HepG2 (cell line): ENCODE results near the gene ZFP36L2. TPM values are rescaled to one million over a fixed set of nuclear protein-coding genes. Genes with fewer than 3 reads are reported as not detected.
A peak's percentile ranks its signal among the peaks of the same experiment; 100 is the strongest.

Experiments
- CBX2 ChIP-seq, 2 experiments: fragments of 200-600 bp in 1 of 2; sonication (generic); formaldehyde crosslinking in 1 of 2; IDR thresholded peaks; 2 replicates each; pipeline versions ENCODE4 v1.7.0 to v1.8.1; 2018 to 2022; ENCODE audit warnings: low read depth in 2 of 2, low read length in 1 of 2, mild to moderate bottlenecking in 1 of 2, missing genetic modification reagents in 1 of 2
- DNMT3B ChIP-seq: conservative IDR thresholded peaks from 2 replicates; pipeline ENCODE4 v1.6.1; 2016; ENCODE audit warnings: missing biosample characterization, control low read depth
- FLYWCH1 ChIP-seq: sonication (generic); formaldehyde crosslinking; IDR thresholded peaks from 2 replicates; pipeline ENCODE4 v1.8.1; 2023; ENCODE audit warnings: mild to moderate bottlenecking, missing genetic modification reagents
- FOXO1 ChIP-seq: sonication (generic); formaldehyde crosslinking; IDR thresholded peaks from 2 replicates; pipeline ENCODE4 v1.4.0; 2020; ENCODE audit warnings: missing genetic modification reagents
- GLI4 ChIP-seq: sonication (generic); formaldehyde crosslinking; IDR thresholded peaks from 2 replicates; pipeline ENCODE4 v1.5.1; 2020; ENCODE audit warnings: missing genetic modification reagents, mild to moderate bottlenecking, moderate library complexity, borderline replicate concordance
- HOXA5 ChIP-seq: sonication (generic); formaldehyde crosslinking; IDR thresholded peaks from 2 replicates; pipeline ENCODE4 v1.4.0; 2020; ENCODE audit warnings: missing genetic modification reagents
- JARID2 ChIP-seq: sonication (generic); formaldehyde crosslinking; IDR thresholded peaks from 2 replicates; pipeline ENCODE4 v1.8.1; 2023; ENCODE audit warnings: missing genetic modification reagents, inconsistent platforms; ENCODE audit not compliant: insufficient replicate concordance
- MLLT10 ChIP-seq: sonication (generic); formaldehyde crosslinking; IDR thresholded peaks from 2 replicates; pipeline ENCODE4 v1.4.0; 2020; ENCODE audit warnings: missing genetic modification reagents
- MXI1 ChIP-seq: IDR thresholded peaks from 3 replicates; pipeline ENCODE4 v1.6.1; 2012; ENCODE audit warnings: low read depth, low read length, inconsistent platforms, borderline replicate concordance
- NCOA5 ChIP-seq: sonication (generic); formaldehyde crosslinking; IDR thresholded peaks from 2 replicates; pipeline ENCODE4 v1.4.0; 2020; ENCODE audit warnings: missing genetic modification reagents
- RAD21 ChIP-seq: fragments of 450-650 bp; formaldehyde crosslinking; IDR thresholded peaks from 2 replicates; pipeline ENCODE4 v1.5.0; 2020; ENCODE audit warnings: mild to moderate bottlenecking
- SIX1 ChIP-seq: sonication (generic); formaldehyde crosslinking; IDR thresholded peaks from 2 replicates; pipeline ENCODE4 v1.4.0; 2020; ENCODE audit warnings: missing genetic modification reagents, borderline replicate concordance
- SMYD3 ChIP-seq: sonication (generic); formaldehyde crosslinking; IDR thresholded peaks from 2 replicates; pipeline ENCODE4 v1.8.1; 2023; ENCODE audit warnings: mild to moderate bottlenecking, missing genetic modification reagents
- ZIK1 ChIP-seq: sonication (generic); formaldehyde crosslinking; IDR thresholded peaks from 2 replicates; pipeline ENCODE4 v1.5.0; 2020; ENCODE audit warnings: mild to moderate bottlenecking, low read depth, missing genetic modification reagents, borderline replicate concordance
- ZNF10 ChIP-seq: sonication (generic); formaldehyde crosslinking; IDR thresholded peaks from 2 replicates; pipeline ENCODE4 v1.4.0; 2020; ENCODE audit warnings: mild to moderate bottlenecking, low read depth, missing genetic modification reagents, borderline replicate concordance
- ZNF431 ChIP-seq: sonication (generic); formaldehyde crosslinking; IDR thresholded peaks from 2 replicates; pipeline ENCODE4 v1.9.0; 2022; ENCODE audit warnings: missing genetic modification reagents, low read depth, mild to moderate bottlenecking, borderline replicate concordance
- ZNF879 ChIP-seq: sonication (generic); formaldehyde crosslinking; IDR thresholded peaks from 2 replicates; pipeline ENCODE4 v1.8.1; 2023; ENCODE audit warnings: missing genetic modification reagents
- ZNF891 ChIP-seq: sonication (generic); formaldehyde crosslinking; IDR thresholded peaks from 2 replicates; pipeline ENCODE4 v1.5.0; 2020; ENCODE audit warnings: mild to moderate bottlenecking, missing genetic modification reagents
- polyA plus RNA-seq, 8 experiments: library from polyadenylated mRNA; depleted of rRNA in 3 of 8; stranded (reverse) in 7 of 8; unstranded in 1 of 8; fragments of >200 nt; fragmentation: Illumina TruSeq in 4 of 8; extraction: Trizol in 4 of 8; gene quantifications; 2 replicates each; pipeline versions ENCODE4 v1.2.1 to v1.2.3, GENCODE V29; 2011 to 2016; ENCODE audit warnings: low read depth in 4 of 8, missing spikeins in 1 of 8, mixed read lengths in 1 of 8; ENCODE audit not compliant: insufficient read depth in 1 of 8
- total RNA-seq, 5 experiments: library from RNA; depleted of rRNA; stranded (reverse); fragments of >200 nt; fragmentation: Illumina TruSeq; extraction: Trizol; gene quantifications; 2 replicates each; pipeline ENCODE4 v1.2.3, GENCODE V29; 2016; ENCODE audit warnings: low read depth in 1 of 5
- TF ChIP-seq, protein P1 (sequence below), 2 experiments: sonication (generic) in 1 of 2; formaldehyde crosslinking in 1 of 2; IDR thresholded peaks; 2 replicates each; pipeline versions ENCODE4 v1.4.0 to v1.6.1; 2018 to 2020; ENCODE audit warnings: missing genetic modification reagents in 2 of 2, borderline replicate concordance in 1 of 2, low read depth in 1 of 2, mild to moderate bottlenecking in 1 of 2, missing biosample characterization in 1 of 2
- TF ChIP-seq, protein P2 (sequence below): sonication (generic); formaldehyde crosslinking; IDR thresholded peaks from 2 replicates; pipeline ENCODE4 v1.4.0; 2020; ENCODE audit warnings: mild to moderate bottlenecking, missing genetic modification reagents, borderline replicate concordance
- TF ChIP-seq, protein P3 (sequence below): IDR thresholded peaks from 2 replicates; pipeline ENCODE4 v1.6.1; 2016; ENCODE audit warnings: missing biosample characterization, missing genetic modification reagents, low read depth

ZFP36L2 gene
- total and polyA plus RNA-seq, 2 of the 13 experiments (the other 11 are each of a cell fraction or from before 2014, with no cell fraction given) = 11.2 to 21.8 TPM

DNA sequence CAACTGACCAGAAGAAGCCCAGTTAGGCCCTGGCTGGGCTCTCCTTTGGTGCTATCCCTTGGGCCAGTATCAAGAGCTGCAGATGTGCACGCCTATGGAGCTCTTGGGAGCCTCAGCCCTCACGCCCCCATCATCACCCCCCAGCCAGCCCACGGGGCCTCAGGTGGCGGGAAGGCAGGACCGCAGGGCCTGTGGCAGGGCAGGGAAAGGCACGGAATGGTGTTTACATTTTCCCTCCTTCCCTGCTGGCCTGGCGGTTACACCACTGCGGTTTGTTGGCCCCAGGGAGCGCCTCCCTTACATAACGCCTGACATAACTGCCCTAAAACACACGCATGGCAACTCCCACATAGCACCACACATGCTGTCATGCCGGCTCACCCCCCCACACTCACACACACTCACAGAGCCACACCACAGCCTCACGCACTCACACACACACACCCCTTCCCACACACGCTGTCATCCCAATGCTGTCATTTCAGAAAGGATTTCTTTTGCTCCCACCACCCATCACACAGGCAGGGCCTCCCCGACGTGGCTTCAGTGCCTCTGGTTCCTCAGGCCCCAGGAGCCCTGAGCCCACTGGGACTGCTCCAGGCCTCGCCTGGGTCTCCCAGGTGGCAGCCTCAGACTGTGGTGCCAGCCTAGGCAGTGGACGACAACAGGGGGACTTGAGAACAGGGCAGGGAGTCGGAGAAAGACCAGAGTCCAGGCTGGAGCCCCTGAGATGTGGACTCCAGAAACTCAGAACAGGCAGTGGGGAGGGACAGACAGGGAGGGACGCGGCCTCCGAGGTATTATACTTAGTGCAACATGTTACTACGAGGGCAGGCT, 15.7 kb downstream of the ZFP36L2 start (continued):
- TF ChIP-seq, protein P1, sequence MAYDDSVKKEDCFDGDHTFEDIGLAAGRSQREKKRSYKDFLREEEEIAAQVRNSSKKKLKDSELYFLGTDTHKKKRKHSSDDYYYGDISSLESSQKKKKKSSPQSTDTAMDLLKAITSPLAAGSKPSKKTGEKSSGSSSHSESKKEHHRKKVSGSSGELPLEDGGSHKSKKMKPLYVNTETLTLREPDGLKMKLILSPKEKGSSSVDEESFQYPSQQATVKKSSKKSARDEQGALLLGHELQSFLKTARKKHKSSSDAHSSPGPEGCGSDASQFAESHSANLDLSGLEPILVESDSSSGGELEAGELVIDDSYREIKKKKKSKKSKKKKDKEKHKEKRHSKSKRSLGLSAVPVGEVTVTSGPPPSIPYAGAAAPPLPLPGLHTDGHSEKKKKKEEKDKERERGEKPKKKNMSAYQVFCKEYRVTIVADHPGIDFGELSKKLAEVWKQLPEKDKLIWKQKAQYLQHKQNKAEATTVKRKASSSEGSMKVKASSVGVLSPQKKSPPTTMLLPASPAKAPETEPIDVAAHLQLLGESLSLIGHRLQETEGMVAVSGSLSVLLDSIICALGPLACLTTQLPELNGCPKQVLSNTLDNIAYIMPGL (CRISPR knock-in tag; IDR thresholded peaks at IDR 0.05; ENCODE audit: borderline replicate concordance in 1 of 2, low read depth in 1 of 2) = peak; percentile 33 to 75; a peak in 2 of 4 replicates
- no peak for TF ChIP-seq FLYWCH1 (CRISPR knock-in tag)
- peak; percentile 96 for TF ChIP-seq ZNF431 (CRISPR knock-in tag)
- no peak for TF ChIP-seq RAD21 (CRISPR knock-in tag)
- peak; percentile 57; the same call in 1 of the 2 replicates for TF ChIP-seq ZIK1 (CRISPR knock-in tag)
- peak; percentile 96 for TF ChIP-seq FOXO1 (CRISPR knock-in tag)
- TF ChIP-seq, protein P2, sequence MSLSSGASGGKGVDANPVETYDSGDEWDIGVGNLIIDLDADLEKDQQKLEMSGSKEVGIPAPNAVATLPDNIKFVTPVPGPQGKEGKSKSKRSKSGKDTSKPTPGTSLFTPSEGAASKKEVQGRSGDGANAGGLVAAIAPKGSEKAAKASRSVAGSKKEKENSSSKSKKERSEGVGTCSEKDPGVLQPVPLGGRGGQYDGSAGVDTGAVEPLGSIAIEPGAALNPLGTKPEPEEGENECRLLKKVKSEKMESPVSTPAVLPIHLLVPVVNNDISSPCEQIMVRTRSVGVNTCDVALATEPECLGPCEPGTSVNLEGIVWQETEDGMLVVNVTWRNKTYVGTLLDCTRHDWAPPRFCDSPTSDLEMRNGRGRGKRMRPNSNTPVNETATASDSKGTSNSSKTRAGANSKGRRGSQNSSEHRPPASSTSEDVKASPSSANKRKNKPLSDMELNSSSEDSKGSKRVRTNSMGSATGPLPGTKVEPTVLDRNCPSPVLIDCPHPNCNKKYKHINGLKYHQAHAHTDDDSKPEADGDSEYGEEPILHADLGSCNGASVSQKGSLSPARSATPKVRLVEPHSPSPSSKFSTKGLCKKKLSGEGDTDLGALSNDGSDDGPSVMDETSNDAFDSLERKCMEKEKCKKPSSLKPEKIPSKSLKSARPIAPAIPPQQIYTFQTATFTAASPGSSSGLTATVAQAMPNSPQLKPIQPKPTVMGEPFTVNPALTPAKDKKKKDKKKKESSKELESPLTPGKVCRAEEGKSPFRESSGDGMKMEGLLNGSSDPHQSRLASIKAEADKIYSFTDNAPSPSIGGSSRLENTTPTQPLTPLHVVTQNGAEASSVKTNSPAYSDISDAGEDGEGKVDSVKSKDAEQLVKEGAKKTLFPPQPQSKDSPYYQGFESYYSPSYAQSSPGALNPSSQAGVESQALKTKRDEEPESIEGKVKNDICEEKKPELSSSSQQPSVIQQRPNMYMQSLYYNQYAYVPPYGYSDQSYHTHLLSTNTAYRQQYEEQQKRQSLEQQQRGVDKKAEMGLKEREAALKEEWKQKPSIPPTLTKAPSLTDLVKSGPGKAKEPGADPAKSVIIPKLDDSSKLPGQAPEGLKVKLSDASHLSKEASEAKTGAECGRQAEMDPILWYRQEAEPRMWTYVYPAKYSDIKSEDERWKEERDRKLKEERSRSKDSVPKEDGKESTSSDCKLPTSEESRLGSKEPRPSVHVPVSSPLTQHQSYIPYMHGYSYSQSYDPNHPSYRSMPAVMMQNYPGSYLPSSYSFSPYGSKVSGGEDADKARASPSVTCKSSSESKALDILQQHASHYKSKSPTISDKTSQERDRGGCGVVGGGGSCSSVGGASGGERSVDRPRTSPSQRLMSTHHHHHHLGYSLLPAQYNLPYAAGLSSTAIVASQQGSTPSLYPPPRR (CRISPR knock-in tag) = peak; percentile 84
- no peak for TF ChIP-seq SMYD3 (CRISPR knock-in tag)
- peak; percentile 52; the same call in 1 of the 3 replicates for TF ChIP-seq MXI1
- TF ChIP-seq CBX2 (IDR thresholded peaks at IDR 0.05; ENCODE audit: low read depth, low read length) = no peak
- TF ChIP-seq CBX2 (CRISPR knock-in tag; IDR thresholded peaks at IDR 0.05; ENCODE audit: low read depth) = no peak
- no peak for TF ChIP-seq MLLT10
- TF ChIP-seq GLI4 (CRISPR knock-in tag) = no peak
- TF ChIP-seq ZNF10 (CRISPR knock-in tag) = no peak
- no peak for TF ChIP-seq ZNF879 (CRISPR knock-in tag)
- no peak for TF ChIP-seq DNMT3B
- no peak for TF ChIP-seq JARID2 (CRISPR knock-in tag)
- TF ChIP-seq NCOA5 = no peak
- TF ChIP-seq HOXA5 (CRISPR knock-in tag) = peak; percentile 67; the same call in 1 of the 2 replicates
- no peak for TF ChIP-seq SIX1
- TF ChIP-seq, protein P3, sequence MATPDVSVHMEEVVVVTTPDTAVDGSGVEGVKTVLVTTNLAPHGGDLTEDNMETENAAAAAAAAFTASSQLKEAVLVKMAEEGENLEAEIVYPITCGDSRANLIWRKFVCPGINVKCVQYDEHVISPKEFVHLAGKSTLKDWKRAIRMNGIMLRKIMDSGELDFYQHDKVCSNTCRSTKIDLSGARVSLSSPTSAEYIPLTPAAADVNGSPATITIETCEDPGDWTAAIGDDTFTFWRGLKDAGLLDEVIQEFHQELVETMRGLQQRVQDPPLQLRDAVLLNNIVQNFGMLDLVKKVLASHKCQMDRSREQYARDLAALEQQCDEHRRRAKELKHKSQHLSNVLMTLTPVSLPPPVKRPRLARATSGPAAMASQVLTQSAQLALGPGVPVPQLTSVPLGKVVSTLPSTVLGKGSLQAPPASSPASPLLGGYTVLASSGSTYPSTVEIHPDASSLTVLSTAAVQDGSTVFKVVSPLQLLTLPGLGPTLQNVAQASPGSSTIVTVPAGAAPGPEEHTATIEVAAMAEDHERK (CRISPR knock-in tag) = no peak
- peak; percentile 35; the same call in 1 of the 2 replicates for TF ChIP-seq ZNF891 (CRISPR knock-in tag)
